Mammary epithelial cell (primary cell): ENCODE measurements around the gene CD22.

Experiments
- CTCF ChIP-seq, 2 donors: IDR thresholded peaks in 1 of 2; conservative IDR thresholded peaks in 1 of 2; 2 replicates each; pipeline ENCODE4 v1.5.1; 2011 to 2012; ENCODE audit warnings: inconsistent platforms in 2 of 2, low read length in 2 of 2, mild to moderate bottlenecking in 2 of 2, control low read depth in 1 of 2, low read depth in 1 of 2; ENCODE audit not compliant: insufficient read depth in 1 of 2; ENCODE audit errors: extremely low read depth in 1 of 2
- EZH2 ChIP-seq: IDR thresholded peaks from 2 replicates; pipeline ENCODE4 v1.6.1; 2012; ENCODE audit warnings: low read length, inconsistent platforms, borderline replicate concordance

GRCh38 chr19:35310331-35310730 lies 18.7 kb upstream of the CD22 start:
- no peak for TF ChIP-seq CTCF (conservative IDR thresholded peaks at IDR 0.05 in 1 of 2, IDR thresholded peaks at IDR 0.05 in 1 of 2; ENCODE audit: extremely low read depth in 1 of 2, insufficient read depth in 1 of 2, low read depth in 1 of 2, low read length in 2 of 2)
- no peak for TF ChIP-seq EZH2
